Measurements from ENCODE around the gene MEP1A. TPM values are rescaled to one million over a fixed set of nuclear protein-coding genes. Genes with fewer than 3 reads are reported as not detected.

Gene MEP1A
- total RNA-seq, 2 donors from 2014 or later, result not detected

GRCh38 chr6:46787871-46788540, 5.2 kb upstream of the MEP1A start:
- DNase-seq (no peak), ATAC-seq (replicated peaks in 1 of 2) (no peak)
- Mint-ChIP-seq H3K4me1 (ENCODE audit: low read depth) (no peaks in the 10 kb centered on the region), H3K27me3 (ENCODE audit: low read depth) (peaks cover 18% of the 10 kb centered on the region), H3K36me3 (ENCODE audit: insufficient read depth in 2 of 2) (no peaks in the 10 kb centered on the region), H3K9me3 (no peaks in the 10 kb centered on the region), H3K27ac (no peak overlapping the region), H3K4me3 (no peak overlapping the region)

- DNase-seq, result no peak
- Mint-ChIP-seq H3K9me3 (no peaks in the 10 kb centered on the region), H3K4me3 (no peak overlapping the region), H3K27me3 (ENCODE audit: low read depth) (peaks cover 18% of the 10 kb centered on the region), H3K27ac (no peak overlapping the region), H3K36me3 (ENCODE audit: insufficient read depth in 2 of 2) (no peaks in the 10 kb centered on the region), H3K4me1 (ENCODE audit: low read depth) (no peaks in the 10 kb centered on the region)
- ATAC-seq (replicated peaks in 1 of 2), result no peak
Observed at GRCh38 chr6:46788791-46789190, 4.4 kb upstream of the MEP1A start.

GRCh38 chr6:46789434-46790354, 3.5 kb upstream of the MEP1A start:
- Mint-ChIP-seq H3K27me3 (ENCODE audit: low read depth) (peaks cover 18% of the 10 kb centered on the region), H3K9me3 (no peaks in the 10 kb centered on the region), H3K27ac (no peak overlapping the region), H3K36me3 (ENCODE audit: insufficient read depth in 2 of 2) (no peaks in the 10 kb centered on the region), H3K4me3 (no peak overlapping the region), H3K4me1 (ENCODE audit: low read depth) (no peaks in the 10 kb centered on the region)
- no peak for DNase-seq
- no peak for ATAC-seq (replicated peaks in 1 of 2)

- Mint-ChIP-seq H3K36me3 (ENCODE audit: insufficient read depth in 2 of 2) (no peaks in the 10 kb centered on the region), H3K4me3 (no peak overlapping the region), H3K27ac (no peak overlapping the region), H3K9me3 (no peaks in the 10 kb centered on the region), H3K4me1 (ENCODE audit: low read depth) (no peaks in the 10 kb centered on the region), H3K27me3 (ENCODE audit: low read depth) (peaks cover 16% of the 10 kb centered on the region)
- no peak for ATAC-seq (replicated peaks in 1 of 2)
- DNase-seq, result no peak
Observed at GRCh38 chr6:46790355-46790874, 2.8 kb upstream of the MEP1A start.

GRCh38 chr6:46792635-46793034, 554 bp upstream of the MEP1A start:
- no peaks in the 10 kb centered on the region for H3K9me3 Mint-ChIP-seq
- H3K4me1 Mint-ChIP-seq (ENCODE audit: low read depth), result no peaks in the 10 kb centered on the region
- no peaks in the 10 kb centered on the region for H3K36me3 Mint-ChIP-seq (ENCODE audit: insufficient read depth in 2 of 2)
- DNase-seq, result no peak
- H3K27me3 Mint-ChIP-seq (ENCODE audit: low read depth), result peaks cover 7% of the 10 kb centered on the region
- H3K27ac Mint-ChIP-seq, result no peak overlapping the region
- ATAC-seq (replicated peaks in 1 of 2), result no peak
- no peak overlapping the region for H3K4me3 Mint-ChIP-seq

- ATAC-seq (replicated peaks in 1 of 2), result no peak
- Mint-ChIP-seq H3K9me3 (no peaks in the 10 kb centered on the region), H3K4me3 (no peak overlapping the region), H3K4me1 (ENCODE audit: low read depth) (no peaks in the 10 kb centered on the region), H3K27ac (no peak overlapping the region), H3K36me3 (ENCODE audit: insufficient read depth in 2 of 2) (no peaks in the 10 kb centered on the region), H3K27me3 (ENCODE audit: low read depth) (no peaks in the 10 kb centered on the region)
- DNase-seq, result no peak
Observed at GRCh38 chr6:46794068-46794467, 879 bp downstream of the MEP1A start.

- H3K36me3 Mint-ChIP-seq (ENCODE audit: insufficient read depth in 2 of 2), result no peaks in the 10 kb centered on the region
- H3K4me3 Mint-ChIP-seq, result no peak overlapping the region
- no peaks in the 10 kb centered on the region for H3K4me1 Mint-ChIP-seq (ENCODE audit: low read depth)
- H3K27me3 Mint-ChIP-seq (ENCODE audit: low read depth), result no peaks in the 10 kb centered on the region
- ATAC-seq (replicated peaks in 1 of 2) (no peak), DNase-seq (no peak)
- no peak overlapping the region for H3K27ac Mint-ChIP-seq
- H3K9me3 Mint-ChIP-seq, result no peaks in the 10 kb centered on the region
Observed at GRCh38 chr6:46795816-46796215, 2.6 kb downstream of the MEP1A start.

GRCh38 chr6:46796848-46797580, 3.8 kb downstream of the MEP1A start:
- no peak for DNase-seq
- Mint-ChIP-seq H3K9me3 (no peaks in the 10 kb centered on the region), H3K36me3 (ENCODE audit: insufficient read depth in 2 of 2) (no peaks in the 10 kb centered on the region), H3K4me1 (ENCODE audit: low read depth) (no peaks in the 10 kb centered on the region), H3K27ac (no peak overlapping the region), H3K4me3 (no peak overlapping the region), H3K27me3 (ENCODE audit: low read depth) (no peaks in the 10 kb centered on the region)
- ATAC-seq (replicated peaks in 1 of 2), result no peak

- Mint-ChIP-seq H3K27me3 (ENCODE audit: low read depth) (no peaks in the 10 kb centered on the region), H3K27ac (no peak overlapping the region), H3K4me3 (no peak overlapping the region), H3K4me1 (ENCODE audit: low read depth) (no peaks in the 10 kb centered on the region), H3K36me3 (ENCODE audit: insufficient read depth in 2 of 2) (no peaks in the 10 kb centered on the region), H3K9me3 (no peaks in the 10 kb centered on the region)
- DNase-seq (no peak), ATAC-seq (replicated peaks in 1 of 2) (no peak)
Observed at GRCh38 chr6:46799657-46800056, 6.5 kb downstream of the MEP1A start.

- ATAC-seq (replicated peaks in 1 of 2), result no peak
Observed at GRCh38 chr6:46808806-46809205, 15.6 kb downstream of the MEP1A start.

GRCh38 chr6:46815130-46815529, 21.9 kb downstream of the MEP1A start:
- no peak overlapping the region for H3K27ac Mint-ChIP-seq
- ATAC-seq (replicated peaks in 1 of 2), result no peak
- peaks cover 37% of the 10 kb centered on the region for H3K27me3 Mint-ChIP-seq (ENCODE audit: low read depth)
- H3K36me3 Mint-ChIP-seq (ENCODE audit: insufficient read depth in 2 of 2), result peaks cover 0 to 3% of the 10 kb centered on the region in 2 donors
- DNase-seq, result no peak
- no peak overlapping the region for H3K4me3 Mint-ChIP-seq
- H3K9me3 Mint-ChIP-seq, result peaks cover 1 to 2% of the 10 kb centered on the region in 2 donors
- H3K4me1 Mint-ChIP-seq (ENCODE audit: low read depth), result no peaks in the 10 kb centered on the region

More at GRCh38 chr6:46808806-46809205, 15.6 kb downstream of the MEP1A start:
- no peak overlapping the region for H3K4me3 Mint-ChIP-seq
- H3K4me1 Mint-ChIP-seq (ENCODE audit: low read depth), result no peaks in the 10 kb centered on the region
- H3K27ac Mint-ChIP-seq, result no peak overlapping the region
- peaks cover 44% of the 10 kb centered on the region for H3K27me3 Mint-ChIP-seq (ENCODE audit: low read depth)
- DNase-seq, result no peak
- H3K9me3 Mint-ChIP-seq, result peaks cover 1 to 2% of the 10 kb centered on the region in 2 donors
- H3K36me3 Mint-ChIP-seq (ENCODE audit: insufficient read depth in 2 of 2), result no peaks in the 10 kb centered on the region

- no peak overlapping the region for H3K4me3 Mint-ChIP-seq
- peaks cover 22% of the 10 kb centered on the region for H3K27me3 Mint-ChIP-seq (ENCODE audit: low read depth)
- H3K4me1 Mint-ChIP-seq (ENCODE audit: low read depth), result no peaks in the 10 kb centered on the region
- H3K36me3 Mint-ChIP-seq (ENCODE audit: insufficient read depth in 2 of 2), result peaks cover 0 to 3% of the 10 kb centered on the region in 2 donors
- ATAC-seq (replicated peaks in 1 of 2) (no peak), DNase-seq (no peak)
- H3K9me3 Mint-ChIP-seq, result peaks cover 1 to 2% of the 10 kb centered on the region in 2 donors
- H3K27ac Mint-ChIP-seq, result no peak overlapping the region
Observed at GRCh38 chr6:46816626-46817025, 23.4 kb downstream of the MEP1A start.

GRCh38 chr6:46819561-46819960, 26.4 kb downstream of the MEP1A start:
- Mint-ChIP-seq H3K27me3 (ENCODE audit: low read depth) (peaks cover 12% of the 10 kb centered on the region), H3K27ac (no peak overlapping the region), H3K4me3 (no peak overlapping the region), H3K9me3 (no peaks in the 10 kb centered on the region), H3K36me3 (ENCODE audit: insufficient read depth in 2 of 2) (peaks cover 0 to 3% of the 10 kb centered on the region in 2 donors), H3K4me1 (ENCODE audit: low read depth) (no peaks in the 10 kb centered on the region)
- DNase-seq (no peak), ATAC-seq (replicated peaks in 1 of 2) (no peak)

All from activated T-cell treated with anti-CD3 and anti-CD28 coated beads, Interleukin-2, amount 50 U/mL, for 72 hours (primary cell).